Measurements from ENCODE around the gene MAST3.

GRCh38 chr19:18190278-18190677, 92.7 kb downstream of the MAST3 start:
- TF ChIP-seq POLR2A (IDR thresholded peaks at IDR 0.05; ENCODE audit: control extremely low read depth in 1 of 2, low read depth in 2 of 2, low read length in 2 of 2) (no peak), RAD21 (IDR thresholded peaks at IDR 0.05 in 1 of 2, conservative IDR thresholded peaks at IDR 0.05 in 1 of 2; ENCODE audit: low read depth in 2 of 2, low read length in 2 of 2) (no peak), JUND (IDR thresholded peaks at IDR 0.05; ENCODE audit: low read length) (no peak), MAFK (IDR thresholded peaks at IDR 0.05; ENCODE audit: low read depth, low read length) (no peak), TAF7 (optimal IDR thresholded peaks at IDR 0.05; ENCODE audit: borderline replicate concordance, low read depth, low read length) (no peak)
- TF ChIP-seq, protein P1, sequence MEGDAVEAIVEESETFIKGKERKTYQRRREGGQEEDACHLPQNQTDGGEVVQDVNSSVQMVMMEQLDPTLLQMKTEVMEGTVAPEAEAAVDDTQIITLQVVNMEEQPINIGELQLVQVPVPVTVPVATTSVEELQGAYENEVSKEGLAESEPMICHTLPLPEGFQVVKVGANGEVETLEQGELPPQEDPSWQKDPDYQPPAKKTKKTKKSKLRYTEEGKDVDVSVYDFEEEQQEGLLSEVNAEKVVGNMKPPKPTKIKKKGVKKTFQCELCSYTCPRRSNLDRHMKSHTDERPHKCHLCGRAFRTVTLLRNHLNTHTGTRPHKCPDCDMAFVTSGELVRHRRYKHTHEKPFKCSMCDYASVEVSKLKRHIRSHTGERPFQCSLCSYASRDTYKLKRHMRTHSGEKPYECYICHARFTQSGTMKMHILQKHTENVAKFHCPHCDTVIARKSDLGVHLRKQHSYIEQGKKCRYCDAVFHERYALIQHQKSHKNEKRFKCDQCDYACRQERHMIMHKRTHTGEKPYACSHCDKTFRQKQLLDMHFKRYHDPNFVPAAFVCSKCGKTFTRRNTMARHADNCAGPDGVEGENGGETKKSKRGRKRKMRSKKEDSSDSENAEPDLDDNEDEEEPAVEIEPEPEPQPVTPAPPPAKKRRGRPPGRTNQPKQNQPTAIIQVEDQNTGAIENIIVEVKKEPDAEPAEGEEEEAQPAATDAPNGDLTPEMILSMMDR (IDR thresholded peaks at IDR 0.05; ENCODE audit: control extremely low read depth in 1 of 3, insufficient read depth in 1 of 3, low read depth in 1 of 3, low read length in 3 of 3): no peak
- TF ChIP-seq, protein P2, sequence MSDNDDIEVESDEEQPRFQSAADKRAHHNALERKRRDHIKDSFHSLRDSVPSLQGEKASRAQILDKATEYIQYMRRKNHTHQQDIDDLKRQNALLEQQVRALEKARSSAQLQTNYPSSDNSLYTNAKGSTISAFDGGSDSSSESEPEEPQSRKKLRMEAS (IDR thresholded peaks at IDR 0.05): no peak

Data from H1 (cell line).